ENCODE measurements around the gene FEN1.

GRCh38 chr11:61760946-61761345 is 31.8 kb upstream of the FEN1 start:
- TF ChIP-seq POLR2AphosphoS5 (IDR thresholded peaks at IDR 0.05; ENCODE audit: low read depth, low read length) (no peak), TCF12 (IDR thresholded peaks at IDR 0.05; ENCODE audit: low read depth, low read length) (no peak), RFX5 (IDR thresholded peaks at IDR 0.05; ENCODE audit: borderline replicate concordance, low read depth, low read length) (no peak), EGR1 (IDR thresholded peaks at IDR 0.05; ENCODE audit: borderline replicate concordance, low read depth, low read length) (no peak), GTF2F1 (IDR thresholded peaks at IDR 0.05; ENCODE audit: borderline replicate concordance, low read depth, low read length) (no peak), CEBPB (IDR thresholded peaks at IDR 0.05; ENCODE audit: low read depth, low read length) (no peak), CHD2 (IDR thresholded peaks at IDR 0.05; ENCODE audit: low read length) (no peak), ATF3 (IDR thresholded peaks at IDR 0.05; ENCODE audit: insufficient read depth, low read depth, low read length) (no peak)
- TF ChIP-seq, protein P1, sequence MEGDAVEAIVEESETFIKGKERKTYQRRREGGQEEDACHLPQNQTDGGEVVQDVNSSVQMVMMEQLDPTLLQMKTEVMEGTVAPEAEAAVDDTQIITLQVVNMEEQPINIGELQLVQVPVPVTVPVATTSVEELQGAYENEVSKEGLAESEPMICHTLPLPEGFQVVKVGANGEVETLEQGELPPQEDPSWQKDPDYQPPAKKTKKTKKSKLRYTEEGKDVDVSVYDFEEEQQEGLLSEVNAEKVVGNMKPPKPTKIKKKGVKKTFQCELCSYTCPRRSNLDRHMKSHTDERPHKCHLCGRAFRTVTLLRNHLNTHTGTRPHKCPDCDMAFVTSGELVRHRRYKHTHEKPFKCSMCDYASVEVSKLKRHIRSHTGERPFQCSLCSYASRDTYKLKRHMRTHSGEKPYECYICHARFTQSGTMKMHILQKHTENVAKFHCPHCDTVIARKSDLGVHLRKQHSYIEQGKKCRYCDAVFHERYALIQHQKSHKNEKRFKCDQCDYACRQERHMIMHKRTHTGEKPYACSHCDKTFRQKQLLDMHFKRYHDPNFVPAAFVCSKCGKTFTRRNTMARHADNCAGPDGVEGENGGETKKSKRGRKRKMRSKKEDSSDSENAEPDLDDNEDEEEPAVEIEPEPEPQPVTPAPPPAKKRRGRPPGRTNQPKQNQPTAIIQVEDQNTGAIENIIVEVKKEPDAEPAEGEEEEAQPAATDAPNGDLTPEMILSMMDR (IDR thresholded peaks at IDR 0.05; ENCODE audit: control extremely low read depth in 1 of 3, insufficient read depth in 1 of 3, low read depth in 1 of 3, low read length in 3 of 3): no peak
